GM23338 (cell line): ENCODE data around the gene GNAZ. TPM values are rescaled to one million over a fixed set of nuclear protein-coding genes. Genes with fewer than 3 reads are reported as not detected.

ENCODE experiments used
- ATAC-seq: fragments of 200-7000 bp; cut with Tn5 transposase; 3 replicates; pipeline ENCODE4 v1.9.1; 2020
- DNase-seq: peaks from one replicate; pipeline ENCODE4 v3.0.0-alpha.2; 2015; ENCODE audit warnings: low spot score
- H2AFZ ChIP-seq: fragments of 200-600 bp; sonication (generic); 2 replicates; pipeline ENCODE4 v1.8.0; 2016; ENCODE audit warnings: antibody characterized with exemption, mild to moderate bottlenecking, moderate library complexity
- H3F3A ChIP-seq: fragments of 200-600 bp; sonication (generic); replicated peaks from 2 replicates; pipeline ENCODE4 v1.8.0; 2017; ENCODE audit warnings: antibody characterized with exemption, mixed run types, low read depth
- H3K27ac ChIP-seq: fragments of 200-600 bp; sonication (generic); 2 replicates; pipeline ENCODE4 v1.6.1; 2016; ENCODE audit warnings: low read depth
- H3K27me3 ChIP-seq: fragments of 200-600 bp; sonication (generic); 2 replicates; pipeline ENCODE4 v1.8.0; 2016; ENCODE audit warnings: mild to moderate bottlenecking, mixed run types, moderate library complexity; ENCODE audit not compliant: insufficient read depth
- H3K36me3 ChIP-seq: fragments of 200-600 bp; sonication (generic); 2 replicates; pipeline ENCODE4 v1.8.0; 2016; ENCODE audit warnings: mild to moderate bottlenecking; ENCODE audit not compliant: insufficient read depth
- H3K4me1 ChIP-seq: fragments of 200-600 bp; sonication (generic); 2 replicates; pipeline ENCODE4 v1.8.0; 2016; ENCODE audit warnings: mild to moderate bottlenecking, moderate library complexity; ENCODE audit not compliant: insufficient read depth
- H3K4me2 ChIP-seq: fragments of 200-600 bp; sonication (generic); 2 replicates; pipeline ENCODE4 v1.7.1; 2017; ENCODE audit warnings: mixed run types
- H3K4me3 ChIP-seq: fragments of 200-600 bp; sonication (generic); 2 replicates; pipeline ENCODE4 v1.6.1; 2016; ENCODE audit warnings: mixed run types
- H3K79me2 ChIP-seq: fragments of 200-600 bp; sonication (generic); replicated peaks from 2 replicates; pipeline ENCODE4 v1.8.0; 2017; ENCODE audit warnings: mild to moderate bottlenecking; ENCODE audit not compliant: insufficient read depth
- H3K9me2 ChIP-seq: fragments of 200-600 bp; sonication (generic); 2 replicates; pipeline ENCODE4 v1.8.0; 2017; ENCODE audit not compliant: insufficient read depth
- H4K20me1 ChIP-seq: fragments of 200-600 bp; sonication (generic); replicated peaks from 2 replicates; pipeline ENCODE4 v1.8.0; 2017; ENCODE audit warnings: mild to moderate bottlenecking; ENCODE audit not compliant: insufficient read depth
- H3K27ac Mint-ChIP-seq: 2 replicates; pipeline ENCODE4 v1.8.0; 2020; ENCODE audit warnings: inconsistent platforms, mild to moderate bottlenecking, moderate library complexity, mixed read lengths
- H3K27me3 Mint-ChIP-seq: 3 replicates; pipeline ENCODE4 v1.8.0; 2022; ENCODE audit warnings: low read depth, mild to moderate bottlenecking, moderate library complexity, mixed read lengths, inconsistent platforms; ENCODE audit not compliant: insufficient read depth, poor library complexity
- H3K36me3 Mint-ChIP-seq: 3 replicates; pipeline ENCODE4 v1.8.0; 2021; ENCODE audit warnings: low read depth, mild to moderate bottlenecking, inconsistent platforms, moderate library complexity, mixed read lengths
- H3K4me1 Mint-ChIP-seq: 3 replicates; pipeline ENCODE4 v1.8.0; 2020; ENCODE audit warnings: mild to moderate bottlenecking, inconsistent platforms, mixed read lengths
- H3K4me3 Mint-ChIP-seq: 3 replicates; pipeline ENCODE4 v1.8.0; 2021; ENCODE audit warnings: moderate library complexity, mild to moderate bottlenecking, inconsistent platforms, mixed read lengths
- H3K9me3 Mint-ChIP-seq: 3 replicates; pipeline ENCODE4 v1.8.0; 2020; ENCODE audit warnings: moderate library complexity, mild to moderate bottlenecking, inconsistent platforms, mixed read lengths
- EZH2 ChIP-seq: fragments of 200-600 bp; sonication (generic); IDR thresholded peaks from one replicate; pipeline ENCODE4 v1.8.0; 2017; ENCODE audit warnings: antibody characterized with exemption, mild to moderate bottlenecking, low read depth; ENCODE audit not compliant: unreplicated experiment
- STAT1 ChIP-seq: IDR thresholded peaks from one replicate; pipeline ENCODE4 v1.6.1; 2016; ENCODE audit warnings: antibody characterized with exemption; ENCODE audit not compliant: unreplicated experiment
- ZNF114 ChIP-seq: fragments of 250-450 bp; sonication (Bioruptor Pico); IDR thresholded peaks from 2 replicates; pipeline ENCODE4 v1.5.0; 2020; ENCODE audit warnings: mild to moderate bottlenecking, moderate library complexity
- polyA plus RNA-seq: library from polyadenylated mRNA; unstranded; fragments of >200 nt; fragmentation: Nextera tagmentation; extraction: Ambion mirVana; gene quantifications from 2 replicates; pipeline ENCODE4 v1.2.1, GENCODE V29; 2016
- total RNA-seq: library from RNA; depleted of rRNA; stranded (reverse); fragments of >200 nt; shearing (Covaris generic); gene quantifications from 2 replicates; pipeline ENCODE4 v1.2.3, GENCODE V29; 2014
- TF ChIP-seq, protein P1 (sequence below): fragments of 250-450 bp; sonication (Bioruptor Pico); IDR thresholded peaks from 2 replicates; pipeline ENCODE4 v1.5.0; 2020; ENCODE audit warnings: mild to moderate bottlenecking, moderate library complexity

The GNAZ gene
- total and polyA plus RNA-seq, 2 experiments from 2014 or later: 2.9 to 11.1 TPM

DNA sequence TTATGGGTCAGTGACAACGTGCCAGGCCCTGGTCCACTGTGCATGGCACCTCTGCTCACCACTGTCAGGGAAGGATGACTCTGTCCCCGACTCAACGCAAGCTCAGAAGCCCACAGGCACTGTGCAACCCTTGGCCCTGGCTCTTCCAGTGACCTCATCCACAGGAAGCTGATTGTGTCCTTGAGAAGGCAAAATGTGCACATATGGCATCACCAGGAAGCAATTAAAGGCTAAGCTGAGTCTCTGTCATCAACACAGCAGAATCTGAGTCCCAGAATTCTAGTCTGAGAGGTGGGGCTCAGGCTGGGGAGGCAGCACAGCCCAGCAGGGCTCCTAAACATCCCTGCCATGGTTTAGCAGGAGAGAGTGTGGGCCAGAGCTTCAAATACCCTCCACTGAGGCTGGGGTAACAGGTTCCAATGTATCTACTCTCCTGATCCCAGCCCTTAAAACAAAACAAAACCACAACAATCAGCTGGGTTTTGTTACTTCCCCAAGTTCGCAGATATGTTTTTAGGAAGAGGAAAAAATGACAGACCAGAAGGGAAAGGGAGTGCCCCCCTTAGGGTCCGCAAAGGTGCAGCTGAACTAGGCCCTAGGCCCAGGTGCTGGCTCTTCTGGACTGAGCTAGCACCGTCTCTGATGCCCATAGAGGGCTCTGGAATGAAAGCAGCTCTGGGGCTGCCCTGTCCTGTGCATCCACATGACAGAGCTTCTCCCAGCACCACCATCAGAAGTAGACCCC, 33.5 kb upstream of the GNAZ start (continued):
- TF ChIP-seq, protein P1, sequence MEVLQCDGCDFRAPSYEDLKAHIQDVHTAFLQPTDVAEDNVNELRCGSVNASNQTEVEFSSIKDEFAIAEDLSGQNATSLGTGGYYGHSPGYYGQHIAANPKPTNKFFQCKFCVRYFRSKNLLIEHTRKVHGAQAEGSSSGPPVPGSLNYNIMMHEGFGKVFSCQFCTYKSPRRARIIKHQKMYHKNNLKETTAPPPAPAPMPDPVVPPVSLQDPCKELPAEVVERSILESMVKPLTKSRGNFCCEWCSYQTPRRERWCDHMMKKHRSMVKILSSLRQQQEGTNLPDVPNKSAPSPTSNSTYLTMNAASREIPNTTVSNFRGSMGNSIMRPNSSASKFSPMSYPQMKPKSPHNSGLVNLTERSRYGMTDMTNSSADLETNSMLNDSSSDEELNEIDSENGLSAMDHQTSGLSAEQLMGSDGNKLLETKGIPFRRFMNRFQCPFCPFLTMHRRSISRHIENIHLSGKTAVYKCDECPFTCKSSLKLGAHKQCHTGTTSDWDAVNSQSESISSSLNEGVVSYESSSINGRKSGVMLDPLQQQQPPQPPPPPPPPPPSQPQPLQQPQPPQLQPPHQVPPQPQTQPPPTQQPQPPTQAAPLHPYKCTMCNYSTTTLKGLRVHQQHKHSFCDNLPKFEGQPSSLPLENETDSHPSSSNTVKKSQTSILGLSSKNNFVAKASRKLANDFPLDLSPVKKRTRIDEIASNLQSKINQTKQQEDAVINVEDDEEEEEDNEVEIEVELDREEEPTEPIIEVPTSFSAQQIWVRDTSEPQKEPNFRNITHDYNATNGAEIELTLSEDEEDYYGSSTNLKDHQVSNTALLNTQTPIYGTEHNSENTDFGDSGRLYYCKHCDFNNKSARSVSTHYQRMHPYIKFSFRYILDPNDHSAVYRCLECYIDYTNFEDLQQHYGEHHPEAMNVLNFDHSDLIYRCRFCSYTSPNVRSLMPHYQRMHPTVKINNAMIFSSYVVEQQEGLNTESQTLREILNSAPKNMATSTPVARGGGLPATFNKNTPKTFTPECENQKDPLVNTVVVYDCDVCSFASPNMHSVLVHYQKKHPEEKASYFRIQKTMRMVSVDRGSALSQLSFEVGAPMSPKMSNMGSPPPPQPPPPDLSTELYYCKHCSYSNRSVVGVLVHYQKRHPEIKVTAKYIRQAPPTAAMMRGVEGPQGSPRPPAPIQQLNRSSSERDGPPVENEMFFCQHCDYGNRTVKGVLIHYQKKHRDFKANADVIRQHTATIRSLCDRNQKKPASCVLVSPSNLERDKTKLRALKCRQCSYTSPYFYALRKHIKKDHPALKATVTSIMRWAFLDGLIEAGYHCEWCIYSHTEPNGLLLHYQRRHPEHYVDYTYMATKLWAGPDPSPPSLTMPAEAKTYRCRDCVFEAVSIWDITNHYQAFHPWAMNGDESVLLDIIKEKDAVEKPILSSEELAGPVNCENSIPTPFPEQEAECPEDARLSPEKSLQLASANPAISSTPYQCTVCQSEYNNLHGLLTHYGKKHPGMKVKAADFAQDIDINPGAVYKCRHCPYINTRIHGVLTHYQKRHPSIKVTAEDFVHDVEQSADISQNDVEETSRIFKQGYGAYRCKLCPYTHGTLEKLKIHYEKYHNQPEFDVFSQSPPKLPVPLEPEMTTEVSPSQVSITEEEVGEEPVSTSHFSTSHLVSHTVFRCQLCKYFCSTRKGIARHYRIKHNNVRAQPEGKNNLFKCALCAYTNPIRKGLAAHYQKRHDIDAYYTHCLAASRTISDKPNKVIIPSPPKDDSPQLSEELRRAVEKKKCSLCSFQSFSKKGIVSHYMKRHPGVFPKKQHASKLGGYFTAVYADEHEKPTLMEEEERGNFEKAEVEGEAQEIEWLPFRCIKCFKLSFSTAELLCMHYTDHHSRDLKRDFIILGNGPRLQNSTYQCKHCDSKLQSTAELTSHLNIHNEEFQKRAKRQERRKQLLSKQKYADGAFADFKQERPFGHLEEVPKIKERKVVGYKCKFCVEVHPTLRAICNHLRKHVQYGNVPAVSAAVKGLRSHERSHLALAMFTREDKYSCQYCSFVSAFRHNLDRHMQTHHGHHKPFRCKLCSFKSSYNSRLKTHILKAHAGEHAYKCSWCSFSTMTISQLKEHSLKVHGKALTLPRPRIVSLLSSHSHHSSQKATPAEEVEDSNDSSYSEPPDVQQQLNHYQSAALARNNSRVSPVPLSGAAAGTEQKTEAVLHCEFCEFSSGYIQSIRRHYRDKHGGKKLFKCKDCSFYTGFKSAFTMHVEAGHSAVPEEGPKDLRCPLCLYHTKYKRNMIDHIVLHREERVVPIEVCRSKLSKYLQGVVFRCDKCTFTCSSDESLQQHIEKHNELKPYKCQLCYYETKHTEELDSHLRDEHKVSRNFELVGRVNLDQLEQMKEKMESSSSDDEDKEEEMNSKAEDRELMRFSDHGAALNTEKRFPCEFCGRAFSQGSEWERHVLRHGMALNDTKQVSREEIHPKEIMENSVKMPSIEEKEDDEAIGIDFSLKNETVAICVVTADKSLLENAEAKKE (CRISPR knock-in tag): no peak
- no peak for TF ChIP-seq STAT1
- TF ChIP-seq ZNF114 (CRISPR knock-in tag): no peak

DNA sequence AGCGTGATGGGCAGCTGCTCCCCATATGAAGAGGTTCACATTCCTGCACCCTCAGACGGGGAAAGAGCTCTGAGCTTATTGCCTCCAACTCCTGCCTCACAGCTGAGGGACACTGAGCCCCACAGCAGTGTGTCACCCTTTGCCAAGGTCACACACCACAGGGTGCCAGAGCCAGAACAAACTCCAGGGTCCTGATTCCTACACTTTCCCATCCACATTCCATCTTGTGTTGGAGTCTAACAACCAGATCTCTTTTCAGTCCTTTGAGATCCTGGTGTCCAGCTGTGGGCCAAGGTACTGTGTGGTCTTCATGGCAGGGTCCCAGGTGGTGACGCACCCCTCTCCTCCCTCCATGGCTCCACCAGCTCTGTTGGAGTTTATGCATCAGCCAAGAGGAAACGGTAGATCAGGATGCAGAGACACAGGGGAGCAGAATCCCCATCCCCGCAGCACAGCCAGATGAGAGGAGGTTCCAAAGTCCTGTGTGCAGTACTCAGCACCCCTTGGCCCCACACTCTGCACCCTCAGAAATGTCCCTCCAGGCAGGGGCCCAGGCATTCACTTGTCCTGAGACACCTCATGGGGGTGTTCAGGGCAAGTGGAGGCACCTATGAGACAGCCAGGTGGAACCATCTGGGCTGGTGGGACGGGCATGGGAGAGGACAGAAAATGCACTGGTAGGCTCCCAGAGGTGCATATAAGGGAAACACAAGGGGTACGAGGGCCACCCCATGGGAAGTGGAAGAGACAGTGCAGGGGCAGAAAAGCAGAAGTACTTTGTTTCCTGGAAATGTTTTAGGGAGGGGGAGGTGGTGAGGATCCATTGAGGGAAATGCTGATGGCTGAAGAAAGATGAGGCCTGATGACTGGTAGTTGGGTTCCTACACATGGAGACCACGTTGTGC, 32.6 kb upstream of the GNAZ start:
- Mint-ChIP-seq H3K36me3 (peaks cover 1% of the 10 kb centered on the region; the same call in 2 of the 3 replicates), H3K27me3 (peaks cover 11% of the 10 kb centered on the region), H3K9me3 (peaks cover 4% of the 10 kb centered on the region; the same call in 2 of the 3 replicates), H3K27ac (no peak overlapping the region), H3K4me3 (no peak overlapping the region), H3K4me1 (peaks cover 8% of the 10 kb centered on the region)
- Histone ChIP-seq H3K27me3 (no peaks in the 10 kb centered on the region), H3K79me2 (no peaks in the 10 kb centered on the region), H3K9me2 (0 out of 2 replicates have a peak, but pooled peaks cover 7% of the 10 kb centered on the region), H3F3A (no peaks in the 10 kb centered on the region), H3K27ac (no peak overlapping the region), H3K4me2 (no peak overlapping the region), H3K4me1 (peaks cover 11% of the 10 kb centered on the region), H3K36me3 (no peaks in the 10 kb centered on the region), H4K20me1 (no peaks in the 10 kb centered on the region), H3K4me3 (no peak overlapping the region), H2AFZ (no peak overlapping the region)
- no peak for DNase-seq
- no peak for ATAC-seq
- TF ChIP-seq EZH2 (no peak), ZNF114 (CRISPR knock-in tag) (no peak)
- TF ChIP-seq, protein P1 (CRISPR knock-in tag): no peak
